ENCODE measurements around the gene TFAP2B. TPM values are rescaled to one million over a fixed set of nuclear protein-coding genes. Genes with fewer than 3 reads are reported as not detected.

The TFAP2B gene
- total RNA-seq, 1 donor from 2014 or later, result not detected

DNA sequence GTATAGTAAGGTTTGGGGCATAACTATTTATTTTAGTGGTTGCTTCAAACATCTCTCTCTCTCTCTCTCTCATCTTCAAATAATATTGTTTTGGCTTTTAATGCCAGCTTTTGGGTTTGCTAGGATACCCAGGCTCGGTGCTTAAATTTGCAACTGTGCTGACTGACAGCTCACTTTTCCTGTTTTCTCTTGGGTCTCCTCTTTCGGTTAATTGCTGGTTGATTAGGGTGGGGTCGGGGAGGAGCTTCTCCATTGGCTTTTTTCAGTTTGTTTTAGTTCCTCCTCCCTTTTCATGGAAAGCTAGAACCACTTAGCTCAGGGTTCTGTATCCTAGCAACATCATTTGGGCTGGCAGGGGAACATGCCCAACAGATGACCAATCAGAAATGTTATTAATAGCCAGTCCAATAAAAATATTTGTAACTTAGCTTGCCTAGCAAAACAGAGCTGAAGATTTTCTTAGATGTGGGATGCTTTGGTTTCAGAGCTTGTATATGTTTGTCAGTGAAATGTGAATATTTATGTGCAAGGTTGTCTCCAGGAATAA is 11.3 kb downstream of the TFAP2B start:
- Histone ChIP-seq H3K9me3 (no peaks in the 10 kb centered on the region), H3K4me1 (no peaks in the 10 kb centered on the region), H3K36me3 (no peaks in the 10 kb centered on the region), H3K27me3 (ENCODE audit: low read depth) (peaks cover 76% of the 10 kb centered on the region), H3K4me3 (no peak overlapping the region), H3K27ac (no peak overlapping the region)
- TF ChIP-seq, protein P1, sequence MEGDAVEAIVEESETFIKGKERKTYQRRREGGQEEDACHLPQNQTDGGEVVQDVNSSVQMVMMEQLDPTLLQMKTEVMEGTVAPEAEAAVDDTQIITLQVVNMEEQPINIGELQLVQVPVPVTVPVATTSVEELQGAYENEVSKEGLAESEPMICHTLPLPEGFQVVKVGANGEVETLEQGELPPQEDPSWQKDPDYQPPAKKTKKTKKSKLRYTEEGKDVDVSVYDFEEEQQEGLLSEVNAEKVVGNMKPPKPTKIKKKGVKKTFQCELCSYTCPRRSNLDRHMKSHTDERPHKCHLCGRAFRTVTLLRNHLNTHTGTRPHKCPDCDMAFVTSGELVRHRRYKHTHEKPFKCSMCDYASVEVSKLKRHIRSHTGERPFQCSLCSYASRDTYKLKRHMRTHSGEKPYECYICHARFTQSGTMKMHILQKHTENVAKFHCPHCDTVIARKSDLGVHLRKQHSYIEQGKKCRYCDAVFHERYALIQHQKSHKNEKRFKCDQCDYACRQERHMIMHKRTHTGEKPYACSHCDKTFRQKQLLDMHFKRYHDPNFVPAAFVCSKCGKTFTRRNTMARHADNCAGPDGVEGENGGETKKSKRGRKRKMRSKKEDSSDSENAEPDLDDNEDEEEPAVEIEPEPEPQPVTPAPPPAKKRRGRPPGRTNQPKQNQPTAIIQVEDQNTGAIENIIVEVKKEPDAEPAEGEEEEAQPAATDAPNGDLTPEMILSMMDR (IDR thresholded peaks at IDR 0.05), result no peak
- intact Hi-C loops (cut with DNase I), result no loop called here
- ATAC-seq, result no peak
- no peak for DNase-seq

DNA sequence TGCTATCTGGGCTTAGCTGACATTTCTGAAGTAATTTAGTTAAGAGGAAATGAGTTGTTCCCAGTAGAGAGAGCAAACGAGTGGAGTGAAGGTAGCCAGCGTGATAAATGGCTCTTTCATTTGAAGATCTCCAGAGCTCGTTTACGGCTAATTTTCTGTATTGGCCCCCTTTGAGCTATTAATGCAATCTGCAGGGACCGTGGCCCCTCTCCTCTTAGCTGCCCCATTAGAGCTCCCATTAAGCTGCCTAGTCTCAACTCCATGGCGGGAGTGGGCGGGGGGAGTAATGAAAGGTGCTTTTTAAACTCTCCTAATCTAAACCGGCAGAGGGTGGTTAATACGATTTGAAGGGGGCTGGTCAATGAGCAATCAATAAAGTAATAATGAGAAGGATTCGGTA is 12.5 kb downstream of the TFAP2B start:
- intact Hi-C loops (cut with DNase I), result no loop called here
- Histone ChIP-seq H3K9me3 (no peaks in the 10 kb centered on the region), H3K27me3 (ENCODE audit: low read depth) (peaks cover 76% of the 10 kb centered on the region), H3K4me3 (no peak overlapping the region), H3K4me1 (no peaks in the 10 kb centered on the region), H3K27ac (no peak overlapping the region), H3K36me3 (no peaks in the 10 kb centered on the region)
- ATAC-seq (no peak), DNase-seq (no peak)
- TF ChIP-seq, protein P1 (IDR thresholded peaks at IDR 0.05), result no peak

DNA sequence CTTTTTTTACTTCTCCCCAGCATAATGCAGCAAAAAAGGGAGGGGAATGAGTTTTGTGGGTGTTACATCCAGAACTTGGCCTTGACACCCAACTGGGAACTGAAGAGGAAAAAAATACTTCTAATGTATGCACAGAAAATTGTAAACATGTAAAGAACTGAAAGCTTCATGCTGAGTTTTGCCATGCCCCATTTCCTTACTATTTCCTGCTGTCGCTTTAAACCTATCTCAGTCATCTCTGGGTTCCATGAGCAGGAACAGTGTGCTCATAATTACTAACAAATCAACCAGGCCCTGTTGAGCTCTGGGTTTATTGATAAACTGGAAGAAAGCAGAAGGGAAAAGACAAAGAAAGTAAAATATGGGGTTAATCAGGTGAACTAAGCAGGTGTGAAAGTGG is 14.2 kb downstream of the TFAP2B start:
- no peak overlapping the region for H3K4me3 ChIP-seq
- no peak for ATAC-seq

DNA sequence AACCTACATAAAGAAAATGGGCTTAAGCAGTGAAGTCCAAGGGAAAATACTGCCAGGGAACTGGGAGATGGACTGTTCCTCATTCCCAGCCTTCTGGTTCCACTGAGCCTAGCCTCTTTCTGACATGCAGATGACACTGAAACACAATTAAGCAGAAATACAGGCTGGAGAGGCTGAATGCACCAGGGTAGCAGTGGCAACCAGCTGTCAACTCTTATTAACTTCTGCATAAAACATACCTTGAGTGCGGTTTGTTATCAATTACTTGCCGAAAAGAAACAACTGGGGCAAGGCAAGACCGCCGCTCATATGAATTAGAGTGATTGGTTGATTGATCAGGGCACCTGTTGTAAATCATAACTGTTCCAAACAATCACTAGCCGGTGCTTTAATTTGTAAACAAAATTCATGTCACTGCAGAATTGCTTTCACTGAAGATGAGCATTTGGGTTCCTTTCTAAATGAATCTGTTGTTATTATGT is 16.3 kb downstream of the TFAP2B start:
- TF ChIP-seq, protein P1 (IDR thresholded peaks at IDR 0.05), result no peak
- DNase-seq (no peak), ATAC-seq (no peak)
- intact Hi-C loops (cut with DNase I), result no loop called here
- Histone ChIP-seq H3K9me3 (no peaks in the 10 kb centered on the region), H3K27me3 (ENCODE audit: low read depth) (peaks cover 82% of the 10 kb centered on the region), H3K36me3 (no peaks in the 10 kb centered on the region), H3K4me1 (no peaks in the 10 kb centered on the region), H3K4me3 (no peak overlapping the region), H3K27ac (no peak overlapping the region)

More for the DNA sequence above, 14.2 kb downstream of the TFAP2B start:
- peaks cover 76% of the 10 kb centered on the region for H3K27me3 ChIP-seq (ENCODE audit: low read depth)
- no peak overlapping the region for H3K27ac ChIP-seq
- DNase-seq, result no peak
- intact Hi-C loops (cut with DNase I), result no loop called here
- no peaks in the 10 kb centered on the region for H3K4me1 ChIP-seq
- no peaks in the 10 kb centered on the region for H3K36me3 ChIP-seq
- TF ChIP-seq, protein P1 (IDR thresholded peaks at IDR 0.05), result no peak
- H3K9me3 ChIP-seq, result no peaks in the 10 kb centered on the region

DNA sequence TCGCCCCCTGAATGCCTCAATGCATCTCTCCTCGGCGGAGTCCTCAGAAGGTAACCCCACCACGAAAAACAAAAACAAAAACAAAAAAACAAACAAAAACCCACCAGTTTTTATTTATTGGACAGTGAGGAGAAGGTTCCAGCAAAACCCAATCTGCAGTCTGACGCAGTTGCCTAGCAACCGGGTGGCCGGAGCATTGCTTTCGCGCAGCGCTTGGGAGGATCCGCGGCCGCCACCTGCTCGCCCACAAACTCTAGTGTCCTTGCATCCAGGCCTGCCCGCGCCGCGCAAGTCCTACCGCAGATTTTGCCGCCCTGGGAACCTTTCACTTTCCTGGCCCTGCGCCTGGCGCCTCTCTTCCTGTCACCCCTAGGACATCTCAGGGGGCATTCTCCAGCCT is 17.6 kb downstream of the TFAP2B start:
- TF ChIP-seq, protein P1 (IDR thresholded peaks at IDR 0.05), result no peak
- H3K4me1 ChIP-seq, result no peaks in the 10 kb centered on the region
- ATAC-seq (no peak), DNase-seq (no peak)
- no peak overlapping the region for H3K27ac ChIP-seq
- intact Hi-C loops (cut with DNase I), result no loop called here
- no peaks in the 10 kb centered on the region for H3K9me3 ChIP-seq
- no peak overlapping the region for H3K4me3 ChIP-seq
- peaks cover 82% of the 10 kb centered on the region for H3K27me3 ChIP-seq (ENCODE audit: low read depth)
- no peaks in the 10 kb centered on the region for H3K36me3 ChIP-seq

All from lower lobe of right lung (tissue), 2 donors.